Measurements from ENCODE around the gene FBXO15.

DNA sequence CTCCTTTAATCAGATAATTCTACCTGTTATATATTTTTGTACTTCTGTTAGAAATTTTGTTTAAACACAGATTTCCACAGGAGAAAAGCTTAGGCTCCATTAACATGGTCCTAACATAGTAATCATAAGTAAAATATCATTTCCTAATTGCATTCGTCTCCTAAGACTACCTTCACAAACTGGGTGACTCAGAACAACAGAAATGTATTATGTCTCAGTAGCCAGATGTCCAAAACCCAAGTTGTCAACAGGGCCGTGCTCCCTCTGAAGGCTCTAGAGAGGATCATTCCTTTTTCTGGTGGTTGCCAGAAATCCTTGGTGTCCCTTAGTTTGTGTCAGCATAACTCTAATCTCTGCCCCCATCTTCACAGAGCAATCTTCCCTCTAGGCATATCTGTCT is 5.4 kb downstream of the FBXO15 start:
- no peak for TF ChIP-seq SNAI2 (CRISPR knock-in tag; IDR thresholded peaks at IDR 0.05)
- TF ChIP-seq, protein P1, sequence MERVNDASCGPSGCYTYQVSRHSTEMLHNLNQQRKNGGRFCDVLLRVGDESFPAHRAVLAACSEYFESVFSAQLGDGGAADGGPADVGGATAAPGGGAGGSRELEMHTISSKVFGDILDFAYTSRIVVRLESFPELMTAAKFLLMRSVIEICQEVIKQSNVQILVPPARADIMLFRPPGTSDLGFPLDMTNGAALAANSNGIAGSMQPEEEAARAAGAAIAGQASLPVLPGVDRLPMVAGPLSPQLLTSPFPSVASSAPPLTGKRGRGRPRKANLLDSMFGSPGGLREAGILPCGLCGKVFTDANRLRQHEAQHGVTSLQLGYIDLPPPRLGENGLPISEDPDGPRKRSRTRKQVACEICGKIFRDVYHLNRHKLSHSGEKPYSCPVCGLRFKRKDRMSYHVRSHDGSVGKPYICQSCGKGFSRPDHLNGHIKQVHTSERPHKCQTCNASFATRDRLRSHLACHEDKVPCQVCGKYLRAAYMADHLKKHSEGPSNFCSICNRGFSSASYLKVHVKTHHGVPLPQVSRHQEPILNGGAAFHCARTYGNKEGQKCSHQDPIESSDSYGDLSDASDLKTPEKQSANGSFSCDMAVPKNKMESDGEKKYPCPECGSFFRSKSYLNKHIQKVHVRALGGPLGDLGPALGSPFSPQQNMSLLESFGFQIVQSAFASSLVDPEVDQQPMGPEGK (CRISPR knock-in tag; IDR thresholded peaks at IDR 0.05; ENCODE audit: borderline replicate concordance) = no peak
- TF ChIP-seq ZNF565 (CRISPR knock-in tag; conservative IDR thresholded peaks at IDR 0.05; ENCODE audit: low read depth) = no peak
- TF ChIP-seq, protein P2, sequence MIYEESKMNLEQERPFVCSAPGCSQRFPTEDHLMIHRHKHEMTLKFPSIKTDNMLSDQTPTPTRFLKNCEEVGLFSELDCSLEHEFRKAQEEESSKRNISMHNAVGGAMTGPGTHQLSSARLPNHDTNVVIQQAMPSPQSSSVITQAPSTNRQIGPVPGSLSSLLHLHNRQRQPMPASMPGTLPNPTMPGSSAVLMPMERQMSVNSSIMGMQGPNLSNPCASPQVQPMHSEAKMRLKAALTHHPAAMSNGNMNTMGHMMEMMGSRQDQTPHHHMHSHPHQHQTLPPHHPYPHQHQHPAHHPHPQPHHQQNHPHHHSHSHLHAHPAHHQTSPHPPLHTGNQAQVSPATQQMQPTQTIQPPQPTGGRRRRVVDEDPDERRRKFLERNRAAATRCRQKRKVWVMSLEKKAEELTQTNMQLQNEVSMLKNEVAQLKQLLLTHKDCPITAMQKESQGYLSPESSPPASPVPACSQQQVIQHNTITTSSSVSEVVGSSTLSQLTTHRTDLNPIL (CRISPR knock-in tag; IDR thresholded peaks at IDR 0.05; ENCODE audit: low read depth) = no peak
- no peak for TF ChIP-seq ARNTL (CRISPR knock-in tag; IDR thresholded peaks at IDR 0.05; ENCODE audit: borderline replicate concordance, low read depth)
- no peak for TF ChIP-seq ZFP30 (CRISPR knock-in tag; IDR thresholded peaks at IDR 0.05)

Data from SK-N-SH treated with all-trans-retinoic acid at 6 μM for 48 hours (cell line).